ENCODE measurements around the gene WNT9B. TPM values are rescaled to one million over a fixed set of nuclear protein-coding genes. Genes with fewer than 3 reads are reported as not detected.

WNT9B gene, protein sequence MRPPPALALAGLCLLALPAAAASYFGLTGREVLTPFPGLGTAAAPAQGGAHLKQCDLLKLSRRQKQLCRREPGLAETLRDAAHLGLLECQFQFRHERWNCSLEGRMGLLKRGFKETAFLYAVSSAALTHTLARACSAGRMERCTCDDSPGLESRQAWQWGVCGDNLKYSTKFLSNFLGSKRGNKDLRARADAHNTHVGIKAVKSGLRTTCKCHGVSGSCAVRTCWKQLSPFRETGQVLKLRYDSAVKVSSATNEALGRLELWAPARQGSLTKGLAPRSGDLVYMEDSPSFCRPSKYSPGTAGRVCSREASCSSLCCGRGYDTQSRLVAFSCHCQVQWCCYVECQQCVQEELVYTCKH
- total RNA-seq (2014; rRNA removed; shearing (Covaris generic)): not detected in 2 replicates

DNA sequence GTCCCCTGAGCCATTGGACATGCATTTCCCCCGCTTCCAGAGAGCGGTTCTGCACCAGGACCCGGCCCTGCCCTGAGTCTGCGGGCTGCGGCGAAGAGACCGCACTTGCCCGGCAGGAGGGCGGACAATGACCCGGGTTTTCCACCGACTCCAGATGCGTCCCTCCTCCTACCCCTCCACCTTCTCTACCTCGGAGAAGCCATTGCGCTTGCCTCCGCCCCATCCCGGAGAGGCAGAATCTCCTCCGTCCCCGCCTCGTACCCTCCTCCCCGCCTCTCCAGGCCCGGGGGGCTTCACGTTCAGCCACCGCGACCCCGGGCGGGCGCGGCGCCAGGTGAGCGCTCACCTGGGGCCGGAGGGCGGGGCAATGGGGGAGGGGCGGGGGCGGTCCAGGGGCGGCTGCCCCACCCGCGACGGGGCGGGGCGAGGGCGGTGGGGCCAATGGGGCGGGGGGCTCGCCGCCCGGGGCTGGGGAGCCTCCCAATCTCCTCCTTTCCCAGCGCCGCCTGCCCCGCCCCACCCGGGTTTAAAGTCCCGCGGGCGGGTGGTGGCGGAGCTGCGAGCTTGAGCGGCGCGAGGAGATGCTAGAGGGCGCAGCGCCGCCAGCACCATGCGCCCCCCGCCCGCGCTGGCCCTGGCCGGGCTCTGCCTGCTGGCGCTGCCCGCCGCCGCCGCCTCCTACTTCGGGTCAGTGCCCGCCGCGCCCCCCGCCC lies at the start of gene WNT9B:
WNT9B (plus strand) TSS at position 555 of the 713 bp plus-strand sequence; CDS start at position 611, 56 bp downstream.
- no peak within 1 kb of the TSS for H3K4me3 ChIP-seq
- peaks cover 88% of the 10 kb centered on the region for H3K27me3 ChIP-seq (replicated peaks)
- peaks cover 9% of the 10 kb centered on the region for H3K4me1 ChIP-seq (replicated peaks)
- H3K36me3 ChIP-seq: no peaks in the 10 kb centered on the region; the same call in 1 of the 2 replicates
- DNase-seq (ENCODE audit: low read depth in 1 of 2, low spot score in 2 of 2): no peak
- no peaks in the 10 kb centered on the region for H3K9me3 ChIP-seq (replicated peaks)
- H3K27ac ChIP-seq: no peak within 1 kb of the TSS

DNA sequence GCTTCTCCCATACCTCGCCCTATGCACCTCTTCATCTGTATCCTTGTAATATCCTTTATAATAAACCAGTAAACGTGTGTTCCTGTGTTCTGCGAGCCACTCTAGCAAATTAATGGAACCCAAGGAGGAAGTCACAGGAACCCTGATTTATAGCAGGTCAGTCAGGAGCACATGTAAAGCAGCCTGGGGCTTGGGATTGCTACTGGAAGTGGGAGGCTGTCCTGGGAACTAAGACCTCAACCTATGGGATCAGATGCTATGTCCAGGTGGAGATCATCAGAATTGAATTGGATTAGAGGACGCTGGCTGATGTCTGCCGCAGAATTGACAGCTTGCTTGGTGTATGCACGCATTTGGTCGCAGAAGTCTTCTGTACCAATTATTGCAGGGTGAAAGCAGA lies 48.6 kb upstream of the WNT9B start:
- Histone ChIP-seq H3K27me3 (replicated peaks) (peaks cover 8% of the 10 kb centered on the region), H3K27ac (no peak overlapping the region), H3K4me1 (replicated peaks) (no peaks in the 10 kb centered on the region), H3K4me3 (no peak overlapping the region), H3K9me3 (replicated peaks) (no peaks in the 10 kb centered on the region), H3K36me3 (no peaks in the 10 kb centered on the region)
- no peak for DNase-seq (ENCODE audit: low read depth in 1 of 2, low spot score in 2 of 2)

DNA sequence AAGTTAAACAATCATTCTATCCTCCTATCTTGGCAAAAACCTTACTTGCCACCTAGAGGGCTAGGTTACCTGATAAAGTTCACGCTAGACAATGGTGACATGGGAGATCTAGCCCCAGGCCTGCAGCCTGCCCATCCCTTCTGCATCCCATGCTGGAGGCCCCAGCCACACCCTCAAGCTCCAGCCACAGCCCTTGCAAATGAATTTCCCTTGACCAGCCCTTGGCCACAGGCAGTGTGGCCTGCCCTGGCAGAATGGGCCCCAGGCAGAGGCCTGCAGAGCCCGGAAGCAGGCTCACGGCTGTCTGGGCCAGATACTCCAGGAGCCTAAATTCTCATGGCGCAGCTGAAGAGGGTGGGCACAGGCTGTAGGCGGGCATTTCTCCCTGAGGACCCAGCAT lies 47.8 kb upstream of the WNT9B start:
- no peak overlapping the region for H3K4me3 ChIP-seq
- no peaks in the 10 kb centered on the region for H3K36me3 ChIP-seq
- H3K27me3 ChIP-seq (replicated peaks): peaks cover 6% of the 10 kb centered on the region; the same call in 1 of the 2 replicates
- no peak for DNase-seq (ENCODE audit: low read depth in 1 of 2, low spot score in 2 of 2)
- no peaks in the 10 kb centered on the region for H3K4me1 ChIP-seq (replicated peaks)
- H3K9me3 ChIP-seq (replicated peaks): no peaks in the 10 kb centered on the region
- H3K27ac ChIP-seq: no peak overlapping the region

DNA sequence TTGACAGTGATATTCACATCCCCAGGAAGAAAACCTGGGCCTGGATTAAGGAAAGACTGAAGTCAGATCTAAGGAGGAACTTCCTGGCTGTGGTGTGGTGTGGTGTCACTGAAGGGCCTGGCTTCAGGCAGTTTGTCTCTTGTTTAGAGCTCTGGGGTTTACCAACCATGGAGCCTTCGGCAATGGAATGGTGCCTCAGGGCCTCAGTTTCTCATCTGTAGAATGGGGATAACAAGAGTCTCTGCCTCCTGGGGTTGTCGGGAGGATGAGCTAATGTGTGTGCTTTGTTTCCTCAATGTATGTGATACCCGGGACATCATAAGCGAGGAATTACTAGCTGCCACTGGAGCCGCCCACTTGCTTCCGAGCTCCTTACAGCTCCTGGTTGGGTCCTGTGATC lies 45.6 kb upstream of the WNT9B start:
- no peaks in the 10 kb centered on the region for H3K36me3 ChIP-seq
- DNase-seq (ENCODE audit: low read depth in 1 of 2, low spot score in 2 of 2): no peak
- H3K27ac ChIP-seq: no peak overlapping the region

DNA sequence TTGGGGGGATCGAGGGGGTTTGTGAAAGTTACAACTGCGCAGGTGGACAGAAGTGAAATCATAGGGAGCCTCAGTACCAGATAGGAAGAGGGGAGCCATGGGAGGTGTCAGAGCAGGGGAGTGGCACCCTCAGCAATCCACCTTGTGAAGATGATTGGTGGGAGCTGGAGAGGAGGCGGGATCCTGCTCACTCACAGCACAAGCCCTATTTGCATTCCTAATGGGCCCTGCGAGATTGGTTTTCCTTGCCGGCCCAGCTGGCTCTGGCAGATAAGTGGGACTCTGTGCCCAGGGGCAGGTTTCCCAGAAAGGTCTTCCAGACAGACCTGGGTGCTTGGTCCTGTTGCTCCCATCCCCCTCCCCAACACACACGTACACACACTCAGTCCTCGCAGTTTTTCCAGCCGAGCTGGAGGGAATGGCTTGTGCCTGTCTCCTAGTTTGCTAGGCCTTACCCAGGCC lies 42.2 kb upstream of the WNT9B start:
- no peaks in the 10 kb centered on the region for H3K4me1 ChIP-seq (replicated peaks)
- H3K36me3 ChIP-seq: no peaks in the 10 kb centered on the region
- no peak overlapping the region for H3K27ac ChIP-seq
- peaks cover 20% of the 10 kb centered on the region for H3K27me3 ChIP-seq (replicated peaks)
- H3K4me3 ChIP-seq: no peak overlapping the region
- H3K9me3 ChIP-seq (replicated peaks): no peaks in the 10 kb centered on the region
- DNase-seq (ENCODE audit: low read depth in 1 of 2, low spot score in 2 of 2): no peak

More for the DNA sequence above, 45.6 kb upstream of the WNT9B start:
- Histone ChIP-seq H3K4me3 (no peak overlapping the region), H3K9me3 (replicated peaks) (no peaks in the 10 kb centered on the region), H3K27me3 (replicated peaks) (0 out of 2 replicates have a peak, but pooled peaks cover 6% of the 10 kb centered on the region), H3K4me1 (replicated peaks) (no peaks in the 10 kb centered on the region)

DNA sequence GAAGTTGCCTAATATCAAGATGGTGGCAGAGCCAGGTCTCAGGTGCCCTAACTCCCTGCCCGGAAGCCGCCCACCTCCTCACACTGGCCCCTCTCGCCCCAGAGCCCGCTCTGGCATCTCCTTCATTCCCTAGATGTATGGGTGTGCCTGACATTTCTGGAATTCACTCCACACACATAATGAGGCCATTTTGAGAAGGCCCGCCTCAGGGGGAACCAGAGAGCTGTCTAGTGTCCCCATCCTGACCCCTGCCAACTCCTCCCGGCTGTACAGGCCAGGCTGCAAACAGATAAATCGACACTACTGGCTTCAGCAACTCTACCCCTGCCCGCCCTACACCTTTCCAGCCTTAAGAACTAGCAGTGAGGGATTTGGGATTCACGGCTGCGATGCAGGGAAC lies 40.5 kb upstream of the WNT9B start:
- no peak for DNase-seq (ENCODE audit: low read depth in 1 of 2, low spot score in 2 of 2)
- H3K27ac ChIP-seq: no peak overlapping the region
- no peaks in the 10 kb centered on the region for H3K4me1 ChIP-seq (replicated peaks)
- no peaks in the 10 kb centered on the region for H3K36me3 ChIP-seq
- peaks cover 32% of the 10 kb centered on the region for H3K27me3 ChIP-seq (replicated peaks)
- no peaks in the 10 kb centered on the region for H3K9me3 ChIP-seq (replicated peaks)
- no peak overlapping the region for H3K4me3 ChIP-seq

DNA sequence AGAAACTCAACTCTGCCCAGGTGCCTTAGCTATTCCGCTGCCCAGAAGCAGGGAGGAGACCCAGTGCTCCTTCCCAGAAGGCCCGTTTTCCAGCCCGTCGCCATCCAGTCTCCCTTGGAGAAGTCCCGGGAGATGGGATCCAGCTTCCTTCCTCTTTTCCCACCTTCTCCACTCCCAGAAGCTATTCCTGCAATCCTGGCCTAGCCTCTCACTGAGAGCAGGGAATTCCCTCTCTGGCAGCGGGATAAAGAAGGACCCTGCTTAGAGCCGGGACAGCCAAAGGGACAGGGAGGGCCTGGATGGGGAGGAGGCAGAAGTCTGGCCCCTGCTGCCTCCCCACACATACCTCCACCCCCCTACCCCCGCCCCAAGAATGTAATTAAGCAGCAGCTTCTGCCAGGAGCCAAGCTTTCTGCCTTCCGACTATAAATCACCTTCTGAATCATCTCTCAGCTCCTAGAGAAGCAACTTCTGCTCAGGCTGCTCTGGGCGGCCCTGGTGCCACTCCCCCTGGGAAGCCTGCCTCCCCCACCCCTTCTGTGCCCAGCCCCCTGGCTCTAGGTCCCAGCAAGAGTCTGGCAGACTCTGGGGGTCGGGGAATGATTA lies 39.3 kb upstream of the WNT9B start:
- no peaks in the 10 kb centered on the region for H3K4me1 ChIP-seq (replicated peaks)
- no peak overlapping the region for H3K4me3 ChIP-seq
- H3K27ac ChIP-seq: no peak overlapping the region
- no peak for DNase-seq (ENCODE audit: low read depth in 1 of 2, low spot score in 2 of 2)
- H3K36me3 ChIP-seq: no peaks in the 10 kb centered on the region
- H3K9me3 ChIP-seq (replicated peaks): no peaks in the 10 kb centered on the region
- peaks cover 43% of the 10 kb centered on the region for H3K27me3 ChIP-seq (replicated peaks)

DNA sequence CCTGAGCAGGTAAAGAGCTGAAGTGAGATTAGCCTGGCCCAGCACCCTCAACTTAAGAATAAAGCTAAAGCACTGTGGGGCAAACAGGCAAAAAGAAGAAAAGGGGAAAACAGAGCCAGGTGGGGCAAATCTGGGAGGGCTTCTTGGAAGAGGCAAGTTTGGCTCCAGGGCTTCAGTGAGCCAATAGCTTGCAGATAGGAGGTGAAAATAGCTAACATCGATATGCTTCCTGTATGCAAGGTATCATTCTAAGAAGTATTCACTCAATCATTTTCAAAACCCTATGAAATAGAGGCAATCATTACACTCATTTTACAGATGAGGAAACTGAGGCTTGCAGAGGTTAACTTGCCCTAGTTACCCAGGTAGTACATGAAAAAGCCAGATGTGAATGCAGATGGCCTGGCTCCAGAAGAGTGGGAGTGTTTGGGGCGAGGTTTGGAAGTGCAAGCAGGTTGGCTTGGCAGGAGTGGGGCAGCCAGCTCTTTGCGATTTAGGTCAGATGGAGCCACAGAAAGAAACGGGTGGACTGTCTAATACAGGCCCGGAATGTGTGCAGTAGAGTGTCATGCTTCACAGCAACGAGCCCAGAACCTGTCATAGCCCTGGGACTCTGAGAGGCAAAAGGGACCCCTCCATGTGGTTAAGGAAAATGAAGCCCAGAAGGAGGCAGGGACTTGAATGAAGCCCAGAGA lies 38.6 kb upstream of the WNT9B start:
- Histone ChIP-seq H3K36me3 (no peaks in the 10 kb centered on the region), H3K27ac (no peak overlapping the region), H3K27me3 (replicated peaks) (peaks cover 47% of the 10 kb centered on the region), H3K4me3 (no peak overlapping the region), H3K4me1 (replicated peaks) (no peaks in the 10 kb centered on the region), H3K9me3 (replicated peaks) (no peaks in the 10 kb centered on the region)
- DNase-seq (ENCODE audit: low read depth in 1 of 2, low spot score in 2 of 2): no peak

DNA sequence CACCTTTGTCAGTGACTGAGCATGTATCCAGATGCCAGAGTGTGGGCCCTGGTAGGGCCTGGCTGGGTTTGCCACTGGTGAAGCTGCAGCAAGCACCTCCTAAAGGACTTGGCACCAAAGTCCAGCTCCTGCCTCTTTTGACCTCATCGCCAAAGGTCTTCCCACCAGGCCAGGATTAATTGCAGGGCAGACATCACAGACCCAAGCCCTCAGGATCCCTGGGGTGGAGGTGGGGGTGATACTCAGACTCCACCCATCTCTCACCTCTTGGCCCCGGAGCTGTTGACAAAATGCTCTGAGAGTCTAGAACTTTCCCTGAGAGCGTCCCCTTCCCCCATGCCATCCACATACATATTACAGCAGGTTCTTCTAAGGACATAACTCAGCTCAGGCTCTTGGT lies 37.5 kb upstream of the WNT9B start:
- Histone ChIP-seq H3K9me3 (replicated peaks) (0 out of 2 replicates have a peak, but pooled peaks cover 1% of the 10 kb centered on the region), H3K27ac (no peak overlapping the region), H3K4me3 (no peak overlapping the region), H3K4me1 (replicated peaks) (peaks cover 6% of the 10 kb centered on the region), H3K27me3 (replicated peaks) (peaks cover 56% of the 10 kb centered on the region), H3K36me3 (0 out of 2 replicates have a peak, but pooled peaks cover 1% of the 10 kb centered on the region)
- no peak for DNase-seq (ENCODE audit: low read depth in 1 of 2, low spot score in 2 of 2)

DNA sequence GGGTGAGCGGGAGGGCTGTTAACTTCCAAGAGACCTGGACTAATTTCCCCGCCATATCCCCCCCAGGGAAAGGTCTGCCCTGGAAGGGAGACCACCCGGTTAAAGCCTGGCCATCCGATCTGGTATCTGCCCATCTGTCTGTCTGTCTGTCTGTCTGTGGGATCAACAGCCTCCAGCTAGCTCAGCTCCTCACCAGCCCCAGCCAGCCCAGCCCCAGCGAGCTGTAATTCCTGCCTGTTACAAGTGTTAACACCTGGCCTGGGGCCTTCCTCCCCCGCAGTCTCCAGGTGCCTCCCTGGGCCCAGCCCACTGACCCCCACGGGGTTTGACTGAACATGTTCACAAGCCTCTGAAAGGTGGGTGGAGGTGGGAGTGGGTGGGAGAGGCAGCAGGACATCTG lies 36.9 kb upstream of the WNT9B start:
- H3K4me1 ChIP-seq (replicated peaks): peaks cover 10% of the 10 kb centered on the region
- no peak for DNase-seq (ENCODE audit: low read depth in 1 of 2, low spot score in 2 of 2)
- no peak overlapping the region for H3K4me3 ChIP-seq
- H3K27ac ChIP-seq: no peak overlapping the region
- peaks cover 61% of the 10 kb centered on the region for H3K27me3 ChIP-seq (replicated peaks)
- H3K9me3 ChIP-seq (replicated peaks): 0 out of 2 replicates have a peak, but pooled peaks cover 5% of the 10 kb centered on the region
- 0 out of 2 replicates have a peak, but pooled peaks cover 5% of the 10 kb centered on the region for H3K36me3 ChIP-seq

DNA sequence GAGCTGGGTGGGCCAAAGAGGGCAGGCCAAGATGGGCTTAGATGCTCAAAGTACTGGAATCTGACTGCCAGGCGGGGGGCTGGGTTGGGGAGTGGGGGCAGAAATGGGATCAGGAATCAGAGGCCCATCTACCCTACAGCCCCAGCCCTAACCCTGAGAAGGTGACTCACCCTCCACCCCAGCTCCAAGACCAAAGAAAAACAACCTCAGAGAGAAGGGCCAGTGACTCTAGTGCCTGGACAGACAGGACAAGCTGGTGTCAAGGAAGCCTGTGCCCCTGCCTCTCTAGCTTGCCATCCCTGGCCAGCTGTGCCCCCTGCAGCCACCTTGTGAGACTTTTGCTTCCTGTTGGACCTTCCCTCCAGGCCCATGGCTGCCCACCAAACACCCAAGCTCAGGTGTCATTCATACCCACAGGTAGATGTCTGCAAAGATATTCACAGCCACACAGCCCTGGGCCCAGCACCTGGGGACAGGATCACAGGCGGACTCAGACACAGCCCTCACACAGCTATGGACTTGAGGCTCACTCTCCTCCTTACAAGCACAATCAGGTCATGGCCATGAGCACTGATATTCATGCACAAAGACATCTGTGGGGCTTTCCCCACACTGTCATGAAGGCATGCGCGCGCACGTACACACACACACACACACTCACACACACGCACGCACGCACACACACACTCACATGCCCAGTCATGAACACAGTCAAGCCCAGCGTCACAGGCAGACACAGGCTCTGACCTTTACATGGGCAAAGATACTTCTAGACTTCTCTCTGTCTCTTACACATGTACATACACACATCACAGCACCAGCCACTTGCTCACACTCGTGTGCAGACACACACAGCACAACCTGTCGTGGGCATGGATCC lies 35.7 kb upstream of the WNT9B start:
- peaks cover 74% of the 10 kb centered on the region for H3K27me3 ChIP-seq (replicated peaks)

DNA sequence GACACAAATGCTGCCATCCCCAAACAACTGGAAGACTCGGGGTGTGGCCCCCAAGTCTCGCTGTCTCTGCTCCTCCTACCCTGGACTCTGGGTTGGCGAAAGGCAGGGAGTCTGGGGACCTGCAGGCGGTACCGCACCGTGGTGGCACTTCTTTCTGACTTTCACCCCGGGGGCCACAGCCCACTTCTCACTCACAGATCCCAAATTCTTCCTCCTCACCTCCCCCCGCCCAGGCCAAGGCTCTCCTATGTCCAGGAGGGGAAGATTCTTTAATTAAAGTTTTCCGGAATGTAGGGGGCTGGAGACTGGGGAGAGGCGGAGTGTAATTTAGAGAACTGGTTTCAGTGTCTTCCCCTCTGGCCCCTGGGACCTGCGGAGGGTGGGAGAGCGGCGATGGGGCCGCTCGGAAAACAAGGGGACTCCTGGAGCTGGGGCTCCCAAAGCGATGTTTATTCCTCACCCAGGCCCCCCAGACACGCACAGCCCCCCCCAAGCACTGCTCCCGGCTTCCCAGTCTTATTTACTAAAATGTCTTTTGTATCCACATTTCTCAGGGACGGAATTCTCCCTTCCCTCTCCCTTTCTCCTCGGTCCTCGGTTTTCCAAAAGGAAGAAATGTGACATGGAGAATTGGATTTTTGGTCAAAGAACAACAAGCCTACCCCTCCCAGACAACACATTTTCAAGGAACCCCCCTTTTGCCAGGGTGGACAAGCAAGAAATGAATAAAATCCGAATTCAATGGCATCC lies 34.1 kb upstream of the WNT9B start:
- 0 out of 2 replicates have a peak, but pooled peaks cover 6% of the 10 kb centered on the region for H3K9me3 ChIP-seq (replicated peaks)
- 0 out of 2 replicates have a peak, but pooled peaks cover 5% of the 10 kb centered on the region for H3K36me3 ChIP-seq
- no peak for DNase-seq (ENCODE audit: low read depth in 1 of 2, low spot score in 2 of 2)
- H3K27ac ChIP-seq: no peak overlapping the region
- H3K4me1 ChIP-seq (replicated peaks): peaks cover 10% of the 10 kb centered on the region
- H3K27me3 ChIP-seq (replicated peaks): peaks cover 86% of the 10 kb centered on the region
- no peak overlapping the region for H3K4me3 ChIP-seq

More for the DNA sequence above, 35.7 kb upstream of the WNT9B start:
- H3K9me3 ChIP-seq (replicated peaks): 0 out of 2 replicates have a peak, but pooled peaks cover 6% of the 10 kb centered on the region
- 0 out of 2 replicates have a peak, but pooled peaks cover 5% of the 10 kb centered on the region for H3K36me3 ChIP-seq
- no peak overlapping the region for H3K27ac ChIP-seq
- no peak for DNase-seq (ENCODE audit: low read depth in 1 of 2, low spot score in 2 of 2)
- no peak overlapping the region for H3K4me3 ChIP-seq
- H3K4me1 ChIP-seq (replicated peaks): peaks cover 10% of the 10 kb centered on the region

All from SJSA1 (cell line).